WERI-Rb-1 (cell line): Measurements from ENCODE around the gene MMP15.
"Not testable (repeated sequence)": the region's sequence is repeated elsewhere in the genome, so short reads cannot be mapped to it uniquely, and the experiment has no call there.

ENCODE experiments used
- DNase-seq: peaks from one replicate; pipeline ENCODE4 v3.0.0-alpha.2; 2020
- H3K27ac ChIP-seq: fragments of 250-450 bp; sonication (Bioruptor Pico); 2 replicates; pipeline ENCODE4 v1.5.1; 2020; ENCODE audit warnings: mild to moderate bottlenecking, moderate library complexity
- H3K27me3 ChIP-seq: fragments of 250-450 bp; sonication (Bioruptor Pico); 2 replicates; pipeline ENCODE4 v1.5.1; 2021; ENCODE audit warnings: mild to moderate bottlenecking, low read depth, moderate library complexity; ENCODE audit not compliant: insufficient read depth, severe bottlenecking
- H3K36me3 ChIP-seq: fragments of 250-450 bp; sonication (Bioruptor Pico); 2 replicates; pipeline ENCODE4 v1.5.1; 2020; ENCODE audit warnings: mild to moderate bottlenecking, moderate library complexity
- H3K4me3 ChIP-seq: 2 replicates; pipeline ENCODE4 v1.5.1; 2011; ENCODE audit warnings: low read depth, mild to moderate bottlenecking, control low read depth, low read length
- H3K9me3 ChIP-seq: fragments of 250-450 bp; sonication (Bioruptor Pico); 2 replicates; pipeline ENCODE4 v1.5.1; 2021; ENCODE audit warnings: mild to moderate bottlenecking, moderate library complexity; ENCODE audit not compliant: severe bottlenecking
- TF ChIP-seq, protein P1 (sequence below): IDR thresholded peaks from 2 replicates; pipeline ENCODE4 v1.5.1; 2011; ENCODE audit warnings: low read depth, mild to moderate bottlenecking, control low read depth, inconsistent platforms, low read length

The MMP15 gene

DNA sequence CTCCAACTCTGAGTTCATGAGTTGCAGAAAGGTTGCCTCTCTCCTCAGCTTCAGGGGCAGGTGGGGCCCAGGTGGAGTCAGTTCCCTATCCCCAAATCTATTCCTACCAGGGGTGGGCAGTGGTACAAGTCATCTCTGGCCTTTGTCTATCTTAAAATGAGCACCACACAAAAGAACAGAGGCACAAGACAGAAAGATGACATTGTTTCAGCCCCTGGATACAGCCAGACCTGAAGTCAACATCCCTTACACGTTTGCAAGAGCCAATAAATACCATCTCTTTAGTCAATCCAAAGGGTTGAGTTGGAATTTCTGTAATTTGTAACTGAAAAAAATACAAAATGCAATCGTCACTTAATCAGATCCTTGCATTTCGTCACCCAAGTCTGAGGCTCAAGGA, 32.2 kb downstream of the MMP15 start:
- no peaks in the 10 kb centered on the region for H3K36me3 ChIP-seq

DNA sequence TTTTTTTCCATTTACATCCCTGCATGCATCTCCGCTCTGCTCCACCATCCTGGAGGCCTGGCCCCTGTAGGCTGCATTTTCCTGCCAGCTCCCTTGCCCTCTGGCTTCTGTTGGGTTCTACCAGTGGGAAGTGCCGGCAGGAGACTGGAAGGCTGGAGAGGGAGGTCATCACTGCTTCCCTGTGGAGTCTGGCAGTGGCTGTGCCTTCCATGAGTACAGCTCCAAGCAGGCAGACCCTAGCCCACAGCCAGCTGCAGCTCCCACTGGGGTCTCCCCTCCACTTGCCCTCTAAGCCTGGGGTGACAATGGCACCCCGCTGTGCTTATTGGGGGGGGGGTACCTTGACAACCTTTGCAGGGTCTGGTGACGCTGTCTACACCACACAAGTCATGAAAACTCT, 37.3 kb downstream of the MMP15 start:
- no peaks in the 10 kb centered on the region for H3K27me3 ChIP-seq
- H3K4me3 ChIP-seq: no peak overlapping the region
- no peak for DNase-seq
- H3K9me3 ChIP-seq: no peaks in the 10 kb centered on the region
- no peaks in the 10 kb centered on the region for H3K36me3 ChIP-seq
- H3K27ac ChIP-seq: no peak overlapping the region
- TF ChIP-seq, protein P1, sequence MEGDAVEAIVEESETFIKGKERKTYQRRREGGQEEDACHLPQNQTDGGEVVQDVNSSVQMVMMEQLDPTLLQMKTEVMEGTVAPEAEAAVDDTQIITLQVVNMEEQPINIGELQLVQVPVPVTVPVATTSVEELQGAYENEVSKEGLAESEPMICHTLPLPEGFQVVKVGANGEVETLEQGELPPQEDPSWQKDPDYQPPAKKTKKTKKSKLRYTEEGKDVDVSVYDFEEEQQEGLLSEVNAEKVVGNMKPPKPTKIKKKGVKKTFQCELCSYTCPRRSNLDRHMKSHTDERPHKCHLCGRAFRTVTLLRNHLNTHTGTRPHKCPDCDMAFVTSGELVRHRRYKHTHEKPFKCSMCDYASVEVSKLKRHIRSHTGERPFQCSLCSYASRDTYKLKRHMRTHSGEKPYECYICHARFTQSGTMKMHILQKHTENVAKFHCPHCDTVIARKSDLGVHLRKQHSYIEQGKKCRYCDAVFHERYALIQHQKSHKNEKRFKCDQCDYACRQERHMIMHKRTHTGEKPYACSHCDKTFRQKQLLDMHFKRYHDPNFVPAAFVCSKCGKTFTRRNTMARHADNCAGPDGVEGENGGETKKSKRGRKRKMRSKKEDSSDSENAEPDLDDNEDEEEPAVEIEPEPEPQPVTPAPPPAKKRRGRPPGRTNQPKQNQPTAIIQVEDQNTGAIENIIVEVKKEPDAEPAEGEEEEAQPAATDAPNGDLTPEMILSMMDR: no peak

More for the DNA sequence above, 32.2 kb downstream of the MMP15 start:
- H3K27ac ChIP-seq: no peak overlapping the region
- H3K9me3 ChIP-seq: no peaks in the 10 kb centered on the region
- no peak overlapping the region for H3K4me3 ChIP-seq
- no peaks in the 10 kb centered on the region for H3K27me3 ChIP-seq
- TF ChIP-seq, protein P1: no peak
- no peak for DNase-seq

GRCh38 chr16:58063377-58064076, 38.0 kb downstream of the MMP15 start:
- DNase-seq: no peak
- Histone ChIP-seq H3K4me3 (no peak overlapping the region), H3K27ac (no peak overlapping the region), H3K9me3 (no peaks in the 10 kb centered on the region), H3K36me3 (no peaks in the 10 kb centered on the region), H3K27me3 (no peaks in the 10 kb centered on the region)
- TF ChIP-seq, protein P1: no peak

DNA sequence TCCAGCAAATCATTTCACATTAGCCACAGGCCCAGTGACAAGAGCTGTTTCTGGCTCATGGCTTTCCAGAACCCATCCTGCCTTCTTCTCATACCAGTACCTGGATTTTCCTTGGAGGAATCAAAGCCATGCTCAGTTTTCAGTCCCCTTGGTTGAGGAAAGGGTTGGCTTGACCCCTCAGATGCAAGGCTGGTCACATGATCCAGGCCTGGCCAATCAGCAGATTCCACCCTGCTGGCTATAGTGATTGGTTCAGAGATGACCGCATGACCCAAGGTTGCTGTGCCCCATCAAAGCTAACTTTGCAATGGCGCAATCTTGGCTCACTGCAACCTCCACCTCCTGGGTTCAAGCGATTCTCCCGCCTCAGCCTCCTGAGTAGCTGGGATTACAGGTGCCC, 45.0 kb downstream of the MMP15 start:
- Histone ChIP-seq H3K27me3 (no peaks in the 10 kb centered on the region), H3K36me3 (no peaks in the 10 kb centered on the region), H3K4me3 (no peak overlapping the region), H3K27ac (no peak overlapping the region), H3K9me3 (no peaks in the 10 kb centered on the region)
- no peak for DNase-seq
- TF ChIP-seq, protein P1: no peak

DNA sequence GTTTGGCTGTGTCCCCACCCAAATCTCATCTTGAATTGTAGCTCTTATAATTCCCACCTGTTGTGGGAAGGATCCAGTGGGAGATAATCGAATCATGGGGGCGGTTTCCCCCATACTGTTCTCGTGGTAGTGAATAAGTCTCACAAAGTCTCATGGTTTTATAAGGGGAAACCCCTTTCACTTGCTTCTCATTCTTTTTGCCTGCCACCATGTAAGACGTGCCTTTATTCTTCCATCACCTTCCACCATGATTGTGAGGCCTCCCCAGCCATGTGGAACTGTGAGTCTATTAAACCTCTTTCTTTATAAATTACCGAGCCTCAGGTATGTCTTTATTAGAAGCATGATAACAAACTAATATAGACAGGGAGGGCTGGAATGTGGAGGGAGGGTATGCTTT, 46.6 kb downstream of the MMP15 start:
- not testable (repeated sequence) for H3K9me3 ChIP-seq, H3K36me3 ChIP-seq, H3K27ac ChIP-seq, H3K4me3 ChIP-seq, H3K27me3 ChIP-seq, DNase-seq

GRCh38 chr16:58073086-58073485, 47.5 kb downstream of the MMP15 start:
- not testable (repeated sequence) for H3K27me3 ChIP-seq, H3K36me3 ChIP-seq, DNase-seq, H3K4me3 ChIP-seq, H3K27ac ChIP-seq, H3K9me3 ChIP-seq

GRCh38 chr16:58074657-58075056, 49.1 kb downstream of the MMP15 start:
- Histone ChIP-seq H3K9me3 (peaks cover 5% of the 10 kb centered on the region), H3K27me3 (no peaks in the 10 kb centered on the region), H3K4me3 (no peak overlapping the region), H3K27ac (no peak overlapping the region), H3K36me3 (no peaks in the 10 kb centered on the region)
- no peak for DNase-seq
- TF ChIP-seq, protein P1: no peak
